ENCODE data around the gene ACSF2. TPM values are rescaled to one million over a fixed set of nuclear protein-coding genes. Genes with fewer than 3 reads are reported as not detected.

ACSF2 gene
- total RNA-seq, 1 experiment from 2014 or later = 20.4 TPM

GRCh38 chr17:50499721-50500120 is 73.7 kb downstream of the ACSF2 start:
- DNase-seq (ENCODE audit: low read depth) = no peak

- peak; percentile 27 for DNase-seq (ENCODE audit: low read depth)
Observed at GRCh38 chr17:50501054-50501453, 75.0 kb downstream of the ACSF2 start.

DNA sequence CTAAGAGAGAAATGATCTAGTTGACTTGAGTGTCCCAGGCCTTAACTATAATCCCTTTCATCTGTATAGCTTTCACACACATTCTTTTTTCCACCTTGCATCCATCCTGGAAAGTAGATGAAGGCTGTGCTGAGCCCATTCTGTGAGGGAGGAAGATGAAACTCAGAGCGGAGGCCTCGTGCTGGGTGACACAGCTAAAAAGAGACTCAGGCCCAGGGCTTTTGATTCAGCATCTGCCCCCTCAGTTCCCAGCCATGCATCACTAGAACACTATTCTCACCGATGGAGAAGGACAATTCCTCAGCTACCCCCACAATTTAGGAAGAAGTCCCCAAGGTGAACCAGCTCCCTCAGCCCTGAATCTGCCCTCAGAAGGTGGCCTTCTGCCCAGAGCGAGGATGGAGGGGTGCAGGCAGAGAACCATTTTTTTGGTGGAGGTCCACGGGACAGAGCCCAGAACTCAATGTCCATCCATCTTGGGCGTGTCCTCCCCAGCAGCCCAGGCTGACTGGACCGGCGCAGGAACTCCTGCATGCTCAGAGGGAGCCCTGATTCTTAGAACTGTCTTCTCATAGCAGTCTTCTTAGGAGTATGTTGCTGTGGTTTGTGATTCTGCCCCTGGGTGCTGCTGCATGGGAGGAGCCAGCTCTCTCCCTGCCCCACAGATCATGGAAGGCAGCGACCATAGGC is 76.4 kb downstream of the ACSF2 start:
- DNase-seq (ENCODE audit: low read depth) = no peak

DNA sequence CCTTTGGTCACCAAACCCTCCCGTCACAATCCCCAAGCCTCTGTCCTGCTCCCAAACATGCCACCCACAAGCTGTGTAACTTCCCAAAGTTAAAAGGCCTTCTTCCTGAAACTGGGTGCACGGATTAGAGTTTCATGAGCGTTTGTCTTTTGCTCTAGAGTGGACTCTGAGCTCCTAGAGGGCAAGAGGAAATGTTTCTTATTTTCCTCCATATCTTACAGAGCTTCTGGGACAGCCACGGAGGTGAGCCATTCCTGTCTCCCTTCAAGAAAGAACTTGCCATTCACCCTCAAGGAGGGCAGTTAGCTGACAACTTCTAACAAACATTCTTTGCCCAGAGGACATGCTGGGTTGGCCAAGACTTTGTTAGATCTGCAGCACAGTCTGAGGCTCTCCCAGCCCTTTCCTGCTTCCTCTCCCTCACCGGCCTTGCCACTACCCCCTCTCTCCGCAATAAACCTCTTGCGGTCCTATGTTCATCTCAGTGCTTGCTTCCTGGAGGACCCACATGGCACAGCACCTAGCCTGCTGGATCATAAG is 79.6 kb downstream of the ACSF2 start:
- no peak for DNase-seq (ENCODE audit: low read depth)

DNA sequence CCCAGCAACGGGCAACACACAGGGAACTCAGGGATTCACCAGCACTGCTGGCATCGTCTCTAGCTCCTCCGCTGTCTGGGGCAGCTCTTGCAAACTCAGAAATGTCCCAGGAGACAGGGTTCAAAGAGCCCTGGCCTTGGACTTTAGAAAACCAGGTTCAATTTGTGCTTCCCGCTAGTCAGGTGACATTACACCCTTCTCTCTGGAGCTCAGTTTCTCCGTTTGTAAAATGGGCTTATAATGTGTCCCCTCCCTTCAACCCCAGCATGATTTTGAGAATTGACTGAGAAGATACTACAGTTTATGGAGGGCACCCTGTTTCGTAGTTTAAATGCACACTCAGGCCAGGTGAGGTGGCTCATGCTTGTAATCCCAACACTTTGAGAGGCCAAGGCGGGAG is 80.3 kb downstream of the ACSF2 start:
- DNase-seq (ENCODE audit: low read depth) = no peak

- peak; percentile 70 for DNase-seq (ENCODE audit: low read depth)
Observed at GRCh38 chr17:50507871-50508572, 82.0 kb downstream of the ACSF2 start, which contains the start of gene MYCBPAP. Gene MYCBPAP, plus strand, starts transcription at chr17:50508439. Its CDS starts 236 bp downstream, at chr17:50508675.

DNA sequence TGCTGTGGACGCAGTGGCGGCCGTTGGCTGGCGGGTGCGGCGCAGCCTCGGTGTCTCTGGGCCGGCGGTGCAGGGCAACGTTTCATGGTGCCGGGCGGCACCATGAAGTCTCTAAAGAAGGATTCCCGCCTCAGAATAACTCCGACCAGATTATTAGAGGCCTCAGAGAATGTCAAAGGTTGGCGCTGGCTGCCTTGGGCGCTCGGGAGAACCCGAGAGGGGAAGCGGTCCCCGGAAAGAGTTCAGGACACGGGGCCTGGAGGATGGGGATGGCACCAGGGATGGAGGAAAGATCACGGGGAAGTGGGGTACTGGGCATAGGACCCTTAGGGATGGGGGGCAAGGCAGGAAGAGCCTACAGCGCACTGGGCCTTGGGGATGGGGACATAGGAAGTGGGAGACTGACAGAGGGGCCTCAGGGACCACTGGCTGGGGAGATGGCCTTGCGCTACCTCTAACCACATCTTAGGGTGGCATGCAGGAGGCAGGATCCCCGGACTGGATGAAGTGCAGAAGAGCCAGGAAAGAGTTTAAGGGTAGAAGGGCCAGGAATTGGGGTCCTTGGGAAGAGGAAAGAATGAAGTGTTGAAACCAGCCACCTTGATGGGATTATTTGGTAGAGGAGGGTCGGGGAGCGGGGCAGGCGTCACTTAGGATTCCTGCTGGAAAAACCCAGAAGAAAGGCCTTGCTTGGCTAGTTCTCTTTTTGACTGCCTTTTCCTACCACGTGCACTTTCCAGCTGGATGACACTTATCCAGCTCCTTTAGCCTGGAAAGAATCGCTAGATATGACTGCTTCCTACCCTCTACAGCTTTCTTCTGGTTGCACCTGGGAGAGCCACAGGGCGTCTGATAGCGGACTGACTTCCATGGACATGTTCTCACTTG is 82.8 kb downstream of the ACSF2 start:
- no peak for DNase-seq (ENCODE audit: low read depth)

DNA sequence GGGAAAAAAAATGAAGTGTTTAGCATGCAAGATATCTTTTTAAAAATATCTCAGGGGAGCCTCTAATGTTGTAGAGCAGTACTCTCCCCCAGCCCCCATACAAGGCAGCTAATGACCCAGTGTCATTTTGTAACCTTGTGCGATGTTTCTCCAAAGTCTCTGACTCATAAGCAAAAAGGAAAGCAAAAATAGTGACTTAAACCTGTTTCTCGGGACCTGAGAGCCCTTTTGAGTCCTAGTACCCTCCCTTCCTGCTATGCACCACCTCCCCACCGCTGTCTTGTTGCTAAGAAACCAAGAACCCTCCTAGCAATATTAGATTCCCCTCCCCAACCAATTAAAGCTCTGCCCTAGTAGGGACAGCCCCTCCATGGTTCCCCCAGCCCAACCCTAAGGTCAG is 85.0 kb downstream of the ACSF2 start:
- DNase-seq (ENCODE audit: low read depth) = peak; percentile 15

DNA sequence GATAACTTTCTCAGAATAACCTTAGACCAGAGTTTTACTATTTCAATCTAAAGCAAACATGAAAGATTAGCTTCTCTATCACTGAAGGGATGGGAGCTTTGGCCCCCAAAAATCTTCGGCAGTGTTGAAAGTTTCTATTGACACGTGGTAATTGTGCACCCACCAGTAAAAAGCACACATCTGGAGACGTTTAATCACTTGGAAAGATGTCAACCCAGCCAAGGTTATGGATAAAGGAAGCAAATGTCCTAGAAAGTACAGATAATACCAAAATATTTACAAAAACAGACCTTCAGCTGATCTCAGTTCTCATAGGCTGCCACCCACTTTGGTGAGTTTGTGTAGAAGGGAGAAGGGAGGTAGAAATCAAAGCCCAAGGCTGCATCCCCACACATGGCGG is 87.5 kb downstream of the ACSF2 start:
- DNase-seq (ENCODE audit: low read depth) = no peak

DNA sequence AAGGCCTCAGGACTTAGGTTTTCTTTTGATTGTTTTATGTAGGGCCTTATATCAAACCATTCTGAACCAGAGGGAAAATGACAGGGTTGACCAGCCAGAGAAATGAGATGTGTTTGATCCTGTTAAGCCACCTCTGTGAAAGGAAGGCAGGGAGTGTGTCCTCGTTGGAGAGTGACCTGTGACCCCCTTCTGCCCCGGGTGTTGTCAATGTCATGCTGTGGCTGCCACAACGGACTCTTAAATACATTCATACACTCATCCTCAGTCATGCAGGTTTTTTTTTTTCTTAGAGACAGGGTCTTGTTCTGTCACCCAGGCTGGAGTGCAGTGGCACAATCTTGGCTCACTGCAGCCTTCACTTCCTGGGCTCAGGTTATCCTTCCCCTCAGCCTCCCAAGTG is 88.4 kb downstream of the ACSF2 start:
- no peak for DNase-seq (ENCODE audit: low read depth)

DNA sequence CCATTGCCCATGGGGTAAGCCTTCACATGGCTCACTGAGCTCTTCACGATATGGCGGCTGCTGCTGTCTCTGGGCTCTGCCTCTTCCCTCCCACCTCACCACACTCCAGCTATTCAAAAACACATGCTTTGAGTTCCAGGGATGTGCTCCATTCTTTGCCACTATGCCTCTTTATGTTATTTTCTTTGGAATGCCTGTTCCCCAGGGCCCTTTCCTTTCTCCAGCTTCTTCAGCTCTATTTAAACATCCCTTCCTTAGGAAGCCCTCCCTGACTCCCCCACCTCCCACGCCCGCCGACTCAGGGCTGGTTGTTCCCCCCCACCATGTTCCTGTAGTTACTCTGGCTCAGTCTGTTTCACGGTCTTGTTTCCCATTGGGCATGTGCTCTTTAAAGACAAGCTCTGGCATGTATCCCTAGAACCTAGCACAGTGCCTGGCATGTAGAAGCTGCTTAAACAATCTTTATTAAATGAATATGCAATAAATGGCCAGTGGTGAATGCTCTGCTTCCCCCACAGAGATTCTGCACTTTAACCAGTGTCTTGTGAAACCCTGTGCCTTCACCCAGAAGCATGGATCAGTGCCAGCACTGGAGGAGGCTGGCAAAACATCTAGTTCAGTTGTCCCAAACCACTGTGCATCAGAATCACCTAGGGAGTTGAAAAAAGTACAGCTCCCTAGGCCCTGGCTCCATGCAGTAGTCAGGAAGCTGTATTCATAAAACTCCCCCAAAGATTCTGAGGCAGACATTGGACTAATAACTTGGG is 89.1 kb downstream of the ACSF2 start:
- peak; percentile 13 for DNase-seq (ENCODE audit: low read depth)

DNA sequence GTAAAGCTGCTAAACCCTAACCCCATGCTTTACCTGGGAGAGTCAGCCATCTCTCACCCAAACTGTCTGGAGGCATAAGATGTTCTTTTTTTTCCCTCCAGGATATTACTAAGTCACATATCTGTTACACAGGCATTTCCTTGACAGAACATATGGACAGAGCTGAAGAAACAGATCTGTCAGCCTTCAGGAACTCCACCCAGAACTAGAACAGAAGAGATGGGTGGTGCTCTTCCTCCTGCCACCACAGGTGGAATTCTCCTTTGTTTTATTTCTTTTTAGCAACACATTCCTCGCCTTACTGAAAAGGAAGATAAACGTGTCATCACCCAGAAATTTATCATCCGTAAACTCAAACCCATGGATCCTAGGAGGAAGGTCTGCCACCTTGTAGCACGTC is 91.0 kb downstream of the ACSF2 start:
- DNase-seq (ENCODE audit: low read depth) = no peak

GRCh38 chr17:50517504-50518383 is 91.7 kb downstream of the ACSF2 start:
- no peak for DNase-seq (ENCODE audit: low read depth)

DNA sequence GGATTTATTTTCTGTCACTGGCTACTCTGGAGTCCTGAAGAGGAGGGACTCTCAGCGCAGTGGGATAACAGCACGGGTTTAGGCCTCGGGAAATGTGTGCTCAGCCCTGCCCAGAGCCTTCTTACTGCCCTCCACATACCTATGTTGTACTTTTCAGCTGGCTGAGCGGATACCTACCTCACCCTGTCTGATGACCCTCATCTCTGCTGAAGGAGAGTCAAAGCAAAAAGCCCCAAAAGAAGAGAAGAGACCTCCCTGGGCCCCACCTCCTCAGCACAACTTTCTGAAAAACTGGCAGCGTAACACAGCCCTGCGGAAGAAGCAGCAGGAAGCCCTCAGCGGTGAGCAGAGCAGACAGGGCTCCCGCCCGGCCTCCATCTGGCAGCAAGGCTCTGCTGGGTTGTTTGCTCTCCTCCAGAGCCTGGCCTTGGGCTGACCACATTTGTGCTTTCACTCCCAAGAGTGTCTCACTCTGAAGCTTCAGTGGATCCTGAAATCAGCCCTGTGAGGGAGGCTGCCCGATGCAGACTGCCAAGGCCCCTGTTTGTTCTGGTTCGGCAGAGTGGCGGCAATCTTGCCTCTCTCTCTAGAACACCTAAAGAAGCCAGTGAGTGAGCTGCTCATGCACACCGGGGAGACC is 92.5 kb downstream of the ACSF2 start:
- no peak for DNase-seq (ENCODE audit: low read depth)

GRCh38 chr17:50519141-50519834 is 93.3 kb downstream of the ACSF2 start:
- no peak for DNase-seq (ENCODE audit: low read depth)

- no peak for DNase-seq (ENCODE audit: low read depth)
Observed at GRCh38 chr17:50520483-50520882, 94.5 kb downstream of the ACSF2 start.

DNA sequence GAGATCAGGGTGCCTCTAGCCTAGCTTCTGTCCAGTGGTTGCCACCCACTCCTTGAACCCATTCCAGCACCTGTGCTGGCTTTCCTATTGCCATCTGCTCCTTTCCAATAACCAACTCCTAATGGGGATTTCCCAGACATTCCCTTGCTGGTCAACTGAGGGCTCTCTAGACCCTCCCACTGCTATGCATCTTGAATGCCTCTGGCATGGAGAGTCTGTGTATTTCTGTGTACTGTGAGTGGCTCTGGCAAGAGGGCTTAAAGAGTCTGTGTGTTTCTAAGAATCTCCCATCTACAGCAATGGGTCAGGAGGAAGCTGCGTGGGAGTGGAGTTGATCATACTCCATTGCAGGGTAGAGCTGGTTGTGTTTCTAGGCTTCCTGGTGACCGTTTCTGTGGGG is 95.5 kb downstream of the ACSF2 start:
- no peak for DNase-seq (ENCODE audit: low read depth)

DNA sequence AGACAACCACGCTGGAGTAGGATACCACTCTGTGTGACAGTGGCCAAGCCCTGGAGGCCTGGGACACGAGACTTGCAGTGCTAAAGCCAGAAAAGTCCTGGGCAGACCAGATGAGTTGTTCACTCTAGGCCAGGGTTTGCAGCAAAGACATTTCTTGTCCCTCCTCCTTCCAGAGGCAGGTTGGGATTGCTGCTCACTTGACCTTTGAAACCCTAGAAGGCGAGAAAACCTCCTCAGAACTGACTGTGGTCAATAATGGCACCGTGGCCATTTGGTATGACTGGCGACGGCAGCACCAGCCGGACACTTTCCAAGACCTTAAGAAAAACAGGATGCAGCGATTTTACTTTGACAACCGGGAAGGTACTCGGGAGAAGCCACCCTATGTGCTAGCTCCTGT is 96.7 kb downstream of the ACSF2 start:
- no peak for DNase-seq (ENCODE audit: low read depth)

DNA sequence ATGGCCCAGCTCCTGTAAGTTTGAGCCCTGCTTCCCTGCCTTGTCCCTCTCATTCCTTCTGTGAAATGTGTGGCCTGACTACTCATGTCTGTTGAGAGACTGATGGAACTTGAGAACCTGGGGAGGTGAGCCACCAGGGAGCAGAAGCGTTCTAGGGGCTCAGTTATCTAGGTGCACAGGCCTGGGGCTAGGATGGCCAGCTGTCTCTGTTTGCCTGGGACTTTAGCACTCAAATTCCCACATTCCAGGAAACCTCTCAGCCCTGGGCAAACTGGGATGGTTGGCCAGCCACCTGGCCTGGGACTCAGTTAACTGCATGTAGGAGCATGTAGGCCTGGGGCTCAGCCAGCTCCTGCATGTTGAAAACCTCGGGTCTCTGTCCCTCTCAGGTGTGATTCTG is 97.2 kb downstream of the ACSF2 start:
- DNase-seq (ENCODE audit: low read depth) = no peak
